NCI-H146 (cell line): ENCODE results near the gene TMEM62.
"Not testable (repeated sequence)": the region's sequence is repeated elsewhere in the genome, so short reads cannot be mapped to it uniquely, and the experiment has no call there.

Experiments used
- DNase-seq: peaks from one replicate; lab custom pipeline; 2025; lab: John Stamatoyannopoulos, UW

Gene TMEM62

DNA sequence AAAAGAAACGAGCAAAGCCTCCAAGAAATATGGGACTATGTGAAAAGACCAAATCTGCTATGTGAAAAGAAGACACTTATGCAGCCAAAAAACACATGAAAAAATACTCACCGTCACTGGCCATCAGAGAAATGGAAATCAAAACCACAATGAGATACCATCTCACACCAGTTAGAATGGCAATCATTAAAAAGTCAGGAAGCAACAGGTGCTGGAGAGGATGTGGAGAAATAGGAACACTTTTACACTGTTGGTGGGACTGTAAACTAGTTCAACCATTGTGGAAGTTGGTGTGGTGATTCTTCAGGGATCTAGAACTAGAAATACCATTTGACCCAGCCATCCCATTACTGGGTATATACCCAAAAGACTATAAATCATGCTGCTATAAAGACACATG, 43.8 kb downstream of the TMEM62 start:
- not testable (repeated sequence) for DNase-seq

- DNase-seq, result no peak
Observed at GRCh38 chr15:43183270-43183669, 49.9 kb downstream of the TMEM62 start.

- DNase-seq, result no peak
Observed at GRCh38 chr15:43184407-43185124, 51.2 kb downstream of the TMEM62 start.

- DNase-seq, result peak; percentile 93
Observed at GRCh38 chr15:43185157-43186002, 52.0 kb downstream of the TMEM62 start, which contains the start of gene CCNDBP1. TSS of gene CCNDBP1 (plus strand) at chr15:43185403. CDS start at chr15:43185499, 96 bp downstream.

DNA sequence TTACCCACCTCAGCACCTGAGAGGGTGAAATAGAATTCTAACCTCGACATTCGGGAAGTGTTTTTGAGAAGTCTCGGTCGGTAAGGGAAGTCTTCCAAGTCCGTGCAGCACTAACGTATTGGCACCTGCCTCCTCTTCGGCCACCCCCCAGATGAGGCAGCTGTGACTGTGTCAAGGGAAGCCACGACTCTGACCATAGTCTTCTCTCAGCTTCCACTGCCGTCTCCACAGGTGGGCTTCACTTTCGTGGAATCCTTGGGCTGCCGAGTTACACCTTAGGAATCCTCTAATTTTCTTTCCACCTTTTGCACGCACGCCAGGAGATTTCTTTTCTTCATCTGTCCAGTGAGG, 52.6 kb downstream of the TMEM62 start:
- DNase-seq, result no peak

DNA sequence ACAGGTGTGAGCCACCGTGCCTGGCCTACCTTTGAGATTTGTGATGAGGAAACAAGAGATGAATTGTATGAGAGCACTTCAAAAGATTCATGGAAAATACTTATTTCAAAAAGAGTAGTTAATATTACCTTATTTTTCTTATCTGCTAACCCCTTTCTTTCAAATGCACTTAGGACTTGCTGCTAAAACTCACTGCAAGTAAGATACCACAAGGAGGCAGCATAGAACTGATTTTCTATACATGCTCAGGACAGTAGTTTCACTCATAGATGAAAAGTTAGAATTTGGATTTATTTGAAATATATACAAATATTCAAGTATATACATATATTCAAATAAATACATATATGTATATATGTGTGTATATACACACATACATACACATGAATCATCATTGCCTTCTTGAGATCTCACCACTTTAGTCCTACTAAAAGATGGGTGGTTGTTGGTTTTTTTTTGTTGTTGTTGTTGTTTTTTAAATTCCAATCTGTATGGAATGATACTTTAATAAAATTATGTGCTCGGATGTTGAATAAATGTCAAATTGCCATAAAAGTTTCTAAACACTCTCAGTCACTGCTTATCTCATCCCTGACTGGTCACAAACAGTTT, 54.3 kb downstream of the TMEM62 start:
- DNase-seq, result peak; percentile 6

DNA sequence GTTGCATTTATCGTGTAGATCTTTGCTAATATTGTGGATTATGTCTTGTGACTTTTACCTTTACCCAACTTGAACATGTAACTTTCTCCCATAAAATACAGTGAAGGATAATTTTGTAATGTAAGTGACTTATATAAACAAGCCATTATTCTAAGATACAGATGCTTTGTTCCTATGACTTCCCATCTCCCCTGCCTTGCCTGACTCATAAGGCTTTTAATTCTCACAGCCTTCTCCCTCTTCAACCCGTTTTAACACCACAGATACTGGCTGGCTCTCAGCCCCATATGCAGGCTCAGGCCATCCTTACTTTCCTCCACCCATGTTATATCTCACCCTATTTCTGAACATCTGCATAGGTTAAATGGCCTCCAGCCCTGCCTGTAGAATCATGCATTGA, 55.9 kb downstream of the TMEM62 start:
- no peak for DNase-seq

DNA sequence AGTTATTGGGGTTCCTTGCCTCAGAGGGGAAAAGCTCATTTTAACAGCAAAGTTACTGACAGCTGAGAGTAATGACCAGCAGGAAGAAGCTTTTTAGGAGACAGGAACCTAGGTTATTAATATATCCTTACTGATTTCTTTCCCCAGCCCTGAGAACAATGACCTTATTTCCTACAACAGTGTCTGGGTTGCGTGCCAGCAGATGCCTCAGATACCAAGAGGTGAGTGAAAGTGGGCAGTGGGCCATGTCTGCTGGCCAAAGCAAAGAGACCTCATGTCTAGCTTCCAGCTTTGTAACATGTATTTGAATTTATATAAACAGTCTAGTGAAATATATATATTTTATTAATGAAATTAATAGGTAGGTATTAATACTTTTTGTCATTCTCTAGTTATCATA, 56.8 kb downstream of the TMEM62 start:
- DNase-seq, result no peak

DNA sequence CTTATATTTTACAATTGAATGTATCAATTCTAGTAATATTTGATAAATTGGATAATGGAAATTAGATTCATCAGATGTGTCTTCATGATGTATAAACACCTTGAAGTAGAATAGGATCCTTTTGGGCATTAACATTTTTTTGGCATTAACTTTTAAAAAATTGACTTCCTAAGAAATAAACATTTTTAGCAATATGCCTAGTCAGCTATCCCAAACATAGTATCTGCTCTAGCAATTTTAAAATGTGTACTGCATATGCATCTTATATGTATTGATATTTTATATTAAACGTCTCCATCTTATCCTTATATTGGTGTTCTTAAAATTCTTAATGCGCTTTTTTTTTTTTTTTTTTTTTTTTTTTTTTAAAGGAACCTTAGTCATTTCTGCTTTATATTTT, 60.3 kb downstream of the TMEM62 start:
- DNase-seq, result no peak

DNA sequence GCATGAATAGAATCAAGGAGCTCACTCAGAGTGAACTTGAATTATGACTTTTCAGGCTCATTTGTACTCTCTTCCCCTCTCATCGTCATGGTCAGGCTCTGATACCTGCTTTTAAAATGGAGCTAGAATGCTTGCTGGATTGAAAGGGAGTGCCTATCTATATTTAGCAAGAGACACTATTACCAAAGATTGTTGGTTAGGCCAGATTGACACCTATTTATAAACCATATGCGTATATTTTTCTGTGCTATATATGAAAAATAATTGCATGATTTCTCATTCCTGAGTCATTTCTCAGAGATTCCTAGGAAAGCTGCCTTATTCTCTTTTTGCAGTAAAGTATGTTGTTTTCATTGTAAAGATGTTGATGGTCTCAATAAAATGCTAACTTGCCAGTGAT, 61.4 kb downstream of the TMEM62 start:
- no peak for DNase-seq

GRCh38 chr15:43196760-43197548, 63.6 kb downstream of the TMEM62 start:
- DNase-seq, result no peak

GRCh38 chr15:43197773-43198172, 64.4 kb downstream of the TMEM62 start:
- DNase-seq, result not testable (repeated sequence)

- DNase-seq, result not testable (repeated sequence)
Observed at GRCh38 chr15:43198556-43198955, 65.2 kb downstream of the TMEM62 start.

- no peak for DNase-seq
Observed at GRCh38 chr15:43198992-43199391, 65.6 kb downstream of the TMEM62 start.

- no peak for DNase-seq
Observed at GRCh38 chr15:43199945-43200488, 66.6 kb downstream of the TMEM62 start.

GRCh38 chr15:43204016-43204901, 70.9 kb downstream of the TMEM62 start:
- DNase-seq, result peak; percentile 11

DNA sequence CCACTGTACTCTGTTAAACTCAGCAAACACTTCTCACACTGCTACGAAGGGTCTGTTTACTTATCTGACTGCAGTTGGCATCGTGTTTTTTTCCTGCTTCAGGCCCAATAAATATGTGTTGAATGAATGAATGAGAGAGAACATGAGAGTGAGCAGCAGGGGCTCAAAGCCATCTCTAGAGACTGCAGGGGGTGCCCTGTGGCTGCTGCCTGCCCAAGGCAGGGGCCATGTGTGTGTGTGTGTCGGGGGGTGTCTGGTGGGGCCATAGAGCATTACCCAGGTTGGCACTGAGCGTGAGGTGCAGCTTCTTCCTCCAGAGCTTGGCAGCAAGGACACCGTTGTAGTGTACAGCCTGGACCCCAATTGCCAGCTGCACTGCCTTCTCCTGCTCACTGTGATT, 72.7 kb downstream of the TMEM62 start:
- no peak for DNase-seq

- DNase-seq, result no peak
Observed at GRCh38 chr15:43207024-43207423, 73.6 kb downstream of the TMEM62 start.

- no peak for DNase-seq
Observed at GRCh38 chr15:43208052-43209002, 74.9 kb downstream of the TMEM62 start.
